ENCODE measurements around the gene CAPSL. TPM values are rescaled to one million over a fixed set of nuclear protein-coding genes. Genes with fewer than 3 reads are reported as not detected.

CAPSL gene
- total and polyA plus RNA-seq, 2 of the 8 experiments (the other 6 are each of a cell fraction or from before 2014, with no cell fraction given) = not detected

DNA sequence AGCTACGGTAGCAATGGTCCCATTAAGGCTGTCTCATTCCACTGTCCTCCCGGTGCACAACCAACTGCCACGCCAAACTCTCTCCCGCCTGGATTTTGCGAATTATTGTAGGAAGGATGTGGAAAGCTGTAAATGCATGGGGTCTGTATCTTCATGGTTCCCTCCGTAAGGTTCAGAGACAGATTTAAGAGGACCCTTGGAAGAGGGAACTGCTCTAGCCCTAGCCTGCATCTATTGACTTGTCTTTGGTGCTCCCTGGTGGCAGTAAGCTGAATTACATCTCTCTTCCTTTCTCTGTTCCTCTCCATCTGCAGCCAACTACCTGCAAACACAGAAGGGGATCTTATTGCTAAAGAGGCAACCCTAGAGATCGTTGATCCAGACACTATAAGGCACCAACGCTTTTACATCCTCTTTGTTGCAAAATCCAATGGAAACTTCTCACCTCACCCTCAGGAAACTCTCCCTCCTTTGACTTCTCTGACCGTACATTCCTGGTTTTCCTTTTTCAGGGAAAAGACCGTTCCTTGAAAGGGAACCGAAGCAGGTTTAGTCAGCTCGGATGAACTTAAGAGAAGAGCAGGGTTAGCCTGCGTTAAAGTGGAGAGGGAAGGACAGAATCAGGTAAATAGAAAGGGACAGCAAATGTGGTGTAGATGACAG lies 11.9 kb downstream of the CAPSL start:
- H4K5ac ChIP-seq (ENCODE audit: insufficient read length, low read depth, low read length) = no peak overlapping the region
- H2AFZ ChIP-seq (ENCODE audit: low read length) = peak overlapping the region; percentile 86
- ChIA-PET CTCF (ENCODE audit: partially characterized antibody) (interaction anchor here (0.6 to 4.2 kb wide), 65 partner anchors 9 to 839 kb away, joined by 3 to 65 read pairs (median 4); partner anchors contain the start of gene CAPSL), POLR2A (ENCODE audit: partially characterized antibody) (interaction anchor here (2.1 kb wide), 1 partner anchor 275 kb away, joined by 5 read pairs; no protein-coding TSS in a partner anchor)
- H2BK20ac ChIP-seq (ENCODE audit: low read length) = no peak overlapping the region
- DNase-seq (ENCODE audit: low read depth in 1 of 2, low spot score in 2 of 2) (peak in 1 of 2 experiments; percentile 81), FAIRE-seq (peak; percentile 93)
- no peak overlapping the region for H4K91ac ChIP-seq (replicated peaks; ENCODE audit: insufficient read length, low read length)
- no peaks in the 10 kb centered on the region for H3K4me1 ChIP-seq (replicated peaks in 1 of 4; ENCODE audit: control insufficient read depth in 3 of 4, insufficient read depth in 4 of 4, low read length in 3 of 4)
- H3K36me3 ChIP-seq (ENCODE audit: control insufficient read depth in 2 of 4, insufficient read depth in 4 of 4, low read length in 3 of 4) = no peaks in the 10 kb centered on the region
- no peaks in the 10 kb centered on the region for H3K79me1 ChIP-seq (ENCODE audit: low read depth, low read length)
- H3K9ac ChIP-seq (replicated peaks in 1 of 4; ENCODE audit: extremely low read depth in 1 of 4, low read depth in 3 of 4, low read length in 3 of 4) = no peak overlapping the region
- peak; percentile 95 to 97 for TF ChIP-seq RAD21 (IDR thresholded peaks at IDR 0.05 in 1 of 2, conservative IDR thresholded peaks at IDR 0.05 in 1 of 2; ENCODE audit: low read depth in 2 of 2, low read length in 2 of 2)
- TF ChIP-seq CHD2 (IDR thresholded peaks at IDR 0.05; ENCODE audit: low read length) = no peak
- TF ChIP-seq EZH2 (IDR thresholded peaks at IDR 0.05; ENCODE audit: low read depth, low read length, severe bottlenecking) = no peak
- TF ChIP-seq, protein P1, sequence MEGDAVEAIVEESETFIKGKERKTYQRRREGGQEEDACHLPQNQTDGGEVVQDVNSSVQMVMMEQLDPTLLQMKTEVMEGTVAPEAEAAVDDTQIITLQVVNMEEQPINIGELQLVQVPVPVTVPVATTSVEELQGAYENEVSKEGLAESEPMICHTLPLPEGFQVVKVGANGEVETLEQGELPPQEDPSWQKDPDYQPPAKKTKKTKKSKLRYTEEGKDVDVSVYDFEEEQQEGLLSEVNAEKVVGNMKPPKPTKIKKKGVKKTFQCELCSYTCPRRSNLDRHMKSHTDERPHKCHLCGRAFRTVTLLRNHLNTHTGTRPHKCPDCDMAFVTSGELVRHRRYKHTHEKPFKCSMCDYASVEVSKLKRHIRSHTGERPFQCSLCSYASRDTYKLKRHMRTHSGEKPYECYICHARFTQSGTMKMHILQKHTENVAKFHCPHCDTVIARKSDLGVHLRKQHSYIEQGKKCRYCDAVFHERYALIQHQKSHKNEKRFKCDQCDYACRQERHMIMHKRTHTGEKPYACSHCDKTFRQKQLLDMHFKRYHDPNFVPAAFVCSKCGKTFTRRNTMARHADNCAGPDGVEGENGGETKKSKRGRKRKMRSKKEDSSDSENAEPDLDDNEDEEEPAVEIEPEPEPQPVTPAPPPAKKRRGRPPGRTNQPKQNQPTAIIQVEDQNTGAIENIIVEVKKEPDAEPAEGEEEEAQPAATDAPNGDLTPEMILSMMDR (IDR thresholded peaks at IDR 0.05; ENCODE audit: control extremely low read depth in 1 of 3, insufficient read depth in 1 of 3, low read depth in 1 of 3, low read length in 3 of 3) = peak in 2 of 3 experiments; percentile 84 to 93; a peak in 3 of 4 replicates
- no peak overlapping the region for H3K23ac ChIP-seq (ENCODE audit: insufficient read length)
- no peak overlapping the region for H2BK12ac ChIP-seq (ENCODE audit: low read depth, low read length)
- 0 out of 2 replicates have a peak overlapping the region, but pooled peaks have one; percentile 20 for H2BK15ac ChIP-seq (ENCODE audit: low read length)
- no peaks in the 10 kb centered on the region for H3K23me2 ChIP-seq (ENCODE audit: low read depth, low read length)
- H4K8ac ChIP-seq (ENCODE audit: extremely low read depth, insufficient read depth, low read length) = no peak overlapping the region
- no peak overlapping the region for H3K14ac ChIP-seq (ENCODE audit: insufficient read length)
- no peaks in the 10 kb centered on the region for H3K79me2 ChIP-seq (ENCODE audit: control insufficient read depth in 1 of 2, insufficient read depth in 2 of 2, low read length in 2 of 2)
- 50% methylated on average over 13 of the region's 13 CpGs; no CpG with 5 or more reads in 1 of the 2 experiments for WGBS, 2 experiments (ENCODE audit: extremely low coverage in 1 of 2, insufficient coverage in 1 of 2, insufficient read length in 1 of 2, insufficient replicate concordance in 2 of 2, low coverage in 1 of 2, low lambda C conversion rate in 2 of 2, missing lambda C conversion rate in 1 of 2)
- H3K4ac ChIP-seq (replicated peaks; ENCODE audit: insufficient read length, low read depth, low read length) = no peak overlapping the region
- H3K27ac ChIP-seq (ENCODE audit: low read depth, low read length) = no peak overlapping the region
- H3K4me3 ChIP-seq (ENCODE audit: extremely low read depth in 1 of 4, insufficient read depth in 2 of 4, low read depth in 3 of 4, low read length in 4 of 4) = no peak overlapping the region
- H2AK5ac ChIP-seq (ENCODE audit: low read depth, low read length) = no peak overlapping the region
- H3K9me3 ChIP-seq (ENCODE audit: insufficient read depth in 2 of 2, low read depth in 1 of 2, low read length in 1 of 2) = no peaks in the 10 kb centered on the region
- peaks cover 5 to 23% (median 17%) of the 10 kb centered on the region in 4 experiments for H3K27me3 ChIP-seq (replicated peaks in 1 of 4; ENCODE audit: control insufficient read depth in 3 of 4, extremely low read depth in 1 of 4, insufficient read depth in 3 of 4, low read length in 3 of 4)
- no peak overlapping the region for H3K56ac ChIP-seq (replicated peaks; ENCODE audit: insufficient read length, low read depth, low read length)
- H4K20me1 ChIP-seq (replicated peaks in 1 of 2; ENCODE audit: control insufficient read depth in 1 of 2, insufficient read depth in 2 of 2, low read length in 2 of 2) = peaks cover 2 to 3% of the 10 kb centered on the region in 2 experiments
- no peak overlapping the region; a peak in 1 of 4 replicates for H3K4me2 ChIP-seq (ENCODE audit: insufficient read depth in 1 of 2, low read depth in 2 of 2, low read length in 2 of 2)
- no peak overlapping the region for H3K18ac ChIP-seq (ENCODE audit: extremely low read depth, low read length)
- H2BK120ac ChIP-seq (replicated peaks; ENCODE audit: low read depth, low read length) = no peak overlapping the region
- H2BK5ac ChIP-seq (ENCODE audit: low read depth, low read length) = no peak overlapping the region
